Parathyroid adenoma (tissue), 2 donors: ENCODE measurements around the gene ARHGAP35.
"Not testable (repeated sequence)": the region's sequence is repeated elsewhere in the genome, so short reads cannot be mapped to it uniquely, and the experiment has no call there.

ENCODE experiments used
- H2AFZ ChIP-seq: fragments of 300-600 bp; sonication (generic); one replicate; pipeline ENCODE4 v1.7.0; 2017; ENCODE audit warnings: antibody characterized with exemption, mild to moderate bottlenecking
- H3K27ac ChIP-seq: fragments of 300-600 bp; sonication (generic); one replicate; pipeline ENCODE4 v1.7.0; 2017
- H3K27me3 ChIP-seq: fragments of 300-600 bp; sonication (generic); one replicate; pipeline ENCODE4 v1.7.0; 2017; ENCODE audit warnings: low read length; ENCODE audit not compliant: control insufficient read depth, insufficient read depth
- H3K36me3 ChIP-seq: fragments of 300-600 bp; sonication (generic); one replicate; pipeline ENCODE4 v1.7.0; 2017; ENCODE audit warnings: low read length; ENCODE audit not compliant: control insufficient read depth, insufficient read depth
- H3K4me1 ChIP-seq: fragments of 300-600 bp; sonication (generic); one replicate; pipeline ENCODE4 v1.7.0; 2017; ENCODE audit warnings: control low read depth
- H3K4me2 ChIP-seq: fragments of 300-600 bp; sonication (generic); one replicate; pipeline ENCODE4 v1.7.0; 2017; ENCODE audit warnings: low read length
- H3K4me3 ChIP-seq: fragments of 300-600 bp; sonication (generic); one replicate; pipeline ENCODE4 v1.7.0; 2017; ENCODE audit warnings: low read depth, low read length
- H3K79me2 ChIP-seq: fragments of 300-600 bp; sonication (generic); one replicate; pipeline ENCODE4 v1.7.0; 2017; ENCODE audit warnings: control low read depth
- H3K9ac ChIP-seq: fragments of 300-600 bp; sonication (generic); one replicate; pipeline ENCODE4 v1.7.0; 2017; ENCODE audit warnings: mild to moderate bottlenecking
- H3K9me3 ChIP-seq: fragments of 300-600 bp; sonication (generic); one replicate; pipeline ENCODE4 v1.7.0; 2017; ENCODE audit warnings: low read length; ENCODE audit not compliant: control insufficient read depth
- CTCF ChIP-seq: fragments of 300-600 bp; sonication (generic); IDR thresholded peaks from one replicate; pipeline ENCODE4 v1.7.0; 2017; ENCODE audit warnings: antibody characterized with exemption, mild to moderate bottlenecking
- donor health status: primary hyperparathyroidism.

Gene ARHGAP35

GRCh38 chr19:46868025-46868802 lies 7.4 kb downstream of the ARHGAP35 start:
- Histone ChIP-seq H3K9me3 (no peaks in the 10 kb centered on the region), H3K36me3 (no peaks in the 10 kb centered on the region), H3K27ac (no peak overlapping the region), H3K27me3 (no peaks in the 10 kb centered on the region), H3K4me1 (peaks cover 23% of the 10 kb centered on the region), H2AFZ (no peak overlapping the region), H3K9ac (no peak overlapping the region), H3K4me3 (no peak overlapping the region), H3K4me2 (no peak overlapping the region), H3K79me2 (peaks cover 68% of the 10 kb centered on the region)
- TF ChIP-seq CTCF: no peak

GRCh38 chr19:46871173-46871572 lies 10.4 kb downstream of the ARHGAP35 start:
- not testable (repeated sequence) for H3K4me2 ChIP-seq, H3K36me3 ChIP-seq, H3K9me3 ChIP-seq, H2AFZ ChIP-seq, H3K27ac ChIP-seq, H3K4me3 ChIP-seq, H3K27me3 ChIP-seq, H3K9ac ChIP-seq
- peaks cover 52% of the 10 kb centered on the region for H3K79me2 ChIP-seq
- peaks cover 10% of the 10 kb centered on the region for H3K4me1 ChIP-seq

- no peaks in the 10 kb centered on the region for H3K36me3 ChIP-seq
- no peak overlapping the region for H3K9ac ChIP-seq
- H3K4me3 ChIP-seq: no peak overlapping the region
- H3K79me2 ChIP-seq: peaks cover 47% of the 10 kb centered on the region
- peak overlapping the region; percentile 21 for H3K27ac ChIP-seq
- H2AFZ ChIP-seq: no peak overlapping the region
- no peak overlapping the region for H3K4me2 ChIP-seq
- H3K27me3 ChIP-seq: no peaks in the 10 kb centered on the region
- no peak for TF ChIP-seq CTCF
- peaks cover 2% of the 10 kb centered on the region for H3K4me1 ChIP-seq
- no peaks in the 10 kb centered on the region for H3K9me3 ChIP-seq
Observed at GRCh38 chr19:46872967-46873366, 12.2 kb downstream of the ARHGAP35 start.

- H3K9ac ChIP-seq: no peak overlapping the region
- H3K4me2 ChIP-seq: no peak overlapping the region
Observed at GRCh38 chr19:46875234-46875633, 14.4 kb downstream of the ARHGAP35 start.

GRCh38 chr19:46875657-46876056 lies 14.9 kb downstream of the ARHGAP35 start:
- no peaks in the 10 kb centered on the region for H3K27me3 ChIP-seq
- no peak overlapping the region for H3K4me3 ChIP-seq
- H3K4me2 ChIP-seq: no peak overlapping the region
- H3K36me3 ChIP-seq: no peaks in the 10 kb centered on the region
- no peaks in the 10 kb centered on the region for H3K9me3 ChIP-seq
- H2AFZ ChIP-seq: no peak overlapping the region
- H3K27ac ChIP-seq: no peak overlapping the region
- H3K9ac ChIP-seq: no peak overlapping the region
- H3K79me2 ChIP-seq: peaks cover 45% of the 10 kb centered on the region
- H3K4me1 ChIP-seq: peaks cover 3% of the 10 kb centered on the region
- TF ChIP-seq CTCF: no peak

More at GRCh38 chr19:46875234-46875633, 14.4 kb downstream of the ARHGAP35 start:
- Histone ChIP-seq H3K27ac (no peak overlapping the region), H3K27me3 (no peaks in the 10 kb centered on the region), H3K9me3 (no peaks in the 10 kb centered on the region), H3K4me3 (no peak overlapping the region), H2AFZ (no peak overlapping the region), H3K79me2 (peaks cover 49% of the 10 kb centered on the region), H3K36me3 (no peaks in the 10 kb centered on the region), H3K4me1 (peaks cover 3% of the 10 kb centered on the region)
- no peak for TF ChIP-seq CTCF
